Measurements from ENCODE around the gene ARHGAP5. TPM values are rescaled to one million over a fixed set of nuclear protein-coding genes. Genes with fewer than 3 reads are reported as not detected.

Gene ARHGAP5
- total RNA-seq, 1 experiment from 2014 or later = 114 TPM

- peaks cover 62% of the 10 kb centered on the region for H3K79me2 ChIP-seq (ENCODE audit: low read length)
- no peak overlapping the region for H3K27ac ChIP-seq (ENCODE audit: low read length)
These were observed 1.7 kb downstream of the ARHGAP5 start for GRCh38 chr14:32078858-32079216.

GRCh38 chr14:32079264-32079663 is 2.2 kb downstream of the ARHGAP5 start:
- no peak overlapping the region for H2AFZ ChIP-seq (ENCODE audit: low read length)
- H3K9ac ChIP-seq (ENCODE audit: low read length) = peak overlapping the region; percentile 78; the same call in 1 of the 2 replicates
- H4K20me1 ChIP-seq (ENCODE audit: insufficient read depth, low read depth, low read length) = peaks cover 22% of the 10 kb centered on the region; the same call in 1 of the 2 replicates
- no peak for DNase-seq
- H3K4me2 ChIP-seq (ENCODE audit: low read depth, low read length, poor library complexity, severe bottlenecking) = peak overlapping the region; percentile 83
- peak overlapping the region; percentile 81 for H3K4me3 ChIP-seq (ENCODE audit: low read length)
- no peaks in the 10 kb centered on the region for H3K9me3 ChIP-seq (ENCODE audit: low read length)
- H3K36me3 ChIP-seq (ENCODE audit: insufficient read depth, low read length) = no peaks in the 10 kb centered on the region
- peaks cover 67% of the 10 kb centered on the region for H3K79me2 ChIP-seq (ENCODE audit: low read length)
- H3K4me1 ChIP-seq (ENCODE audit: low read length) = peaks cover 70% of the 10 kb centered on the region
- H3K9me2 ChIP-seq (replicated peaks; ENCODE audit: insufficient read depth, low read length) = no peaks in the 10 kb centered on the region
- no peaks in the 10 kb centered on the region for H3K27me3 ChIP-seq (ENCODE audit: low read length)
- no peak overlapping the region for H3K27ac ChIP-seq (ENCODE audit: low read length)

More at GRCh38 chr14:32078858-32079216, 1.7 kb downstream of the ARHGAP5 start:
- Histone ChIP-seq H3K4me2 (ENCODE audit: low read depth, low read length, poor library complexity, severe bottlenecking) (peak overlapping the region; percentile 83), H3K9ac (ENCODE audit: low read length) (peak overlapping the region; percentile 78), H3K9me2 (replicated peaks; ENCODE audit: insufficient read depth, low read length) (no peaks in the 10 kb centered on the region), H3K4me1 (ENCODE audit: low read length) (peaks cover 69% of the 10 kb centered on the region), H3K9me3 (ENCODE audit: low read length) (no peaks in the 10 kb centered on the region), H3K4me3 (ENCODE audit: low read length) (peak overlapping the region; percentile 81), H3K27me3 (ENCODE audit: low read length) (no peaks in the 10 kb centered on the region), H4K20me1 (ENCODE audit: insufficient read depth, low read depth, low read length) (peaks cover 22% of the 10 kb centered on the region; the same call in 1 of the 2 replicates), H2AFZ (ENCODE audit: low read length) (no peak overlapping the region), H3K36me3 (ENCODE audit: insufficient read depth, low read length) (no peaks in the 10 kb centered on the region)
- DNase-seq = no peak

- Histone ChIP-seq H3K79me2 (ENCODE audit: low read length) (peaks cover 75% of the 10 kb centered on the region), H2AFZ (ENCODE audit: low read length) (no peak overlapping the region), H4K20me1 (ENCODE audit: insufficient read depth, low read depth, low read length) (peaks cover 22% of the 10 kb centered on the region; the same call in 1 of the 2 replicates), H3K9ac (ENCODE audit: low read length) (no peak overlapping the region), H3K9me2 (replicated peaks; ENCODE audit: insufficient read depth, low read length) (no peaks in the 10 kb centered on the region), H3K36me3 (ENCODE audit: insufficient read depth, low read length) (no peaks in the 10 kb centered on the region), H3K27ac (ENCODE audit: low read length) (no peak overlapping the region), H3K27me3 (ENCODE audit: low read length) (no peaks in the 10 kb centered on the region), H3K4me2 (ENCODE audit: low read depth, low read length, poor library complexity, severe bottlenecking) (peak overlapping the region; percentile 83), H3K4me3 (ENCODE audit: low read length) (no peak overlapping the region), H3K9me3 (ENCODE audit: low read length) (no peaks in the 10 kb centered on the region), H3K4me1 (ENCODE audit: low read length) (peaks cover 76% of the 10 kb centered on the region)
- no peak for DNase-seq
These were observed 3.0 kb downstream of the ARHGAP5 start for GRCh38 chr14:32080001-32080510.

GRCh38 chr14:32081901-32082300 is 4.8 kb downstream of the ARHGAP5 start:
- H3K4me2 ChIP-seq (ENCODE audit: low read depth, low read length, poor library complexity, severe bottlenecking) = peak overlapping the region; percentile 53
- peak overlapping the region; percentile 36; the same call in 1 of the 2 replicates for H3K27ac ChIP-seq (ENCODE audit: low read length)
- H3K79me2 ChIP-seq (ENCODE audit: low read length) = peaks cover 93% of the 10 kb centered on the region
- H3K27me3 ChIP-seq (ENCODE audit: low read length) = no peaks in the 10 kb centered on the region
- H3K9me3 ChIP-seq (ENCODE audit: low read length) = no peaks in the 10 kb centered on the region
- H2AFZ ChIP-seq (ENCODE audit: low read length) = no peak overlapping the region
- peaks cover 83% of the 10 kb centered on the region for H3K4me1 ChIP-seq (ENCODE audit: low read length)
- H3K36me3 ChIP-seq (ENCODE audit: insufficient read depth, low read length) = no peaks in the 10 kb centered on the region
- peaks cover 22% of the 10 kb centered on the region; the same call in 1 of the 2 replicates for H4K20me1 ChIP-seq (ENCODE audit: insufficient read depth, low read depth, low read length)
- no peak for DNase-seq
- no peaks in the 10 kb centered on the region for H3K9me2 ChIP-seq (replicated peaks; ENCODE audit: insufficient read depth, low read length)
- 0 out of 2 replicates have a peak overlapping the region, but pooled peaks have one; percentile 8 for H3K4me3 ChIP-seq (ENCODE audit: low read length)
- H3K9ac ChIP-seq (ENCODE audit: low read length) = no peak overlapping the region

- DNase-seq = no peak
These were observed 6.2 kb downstream of the ARHGAP5 start for GRCh38 chr14:32083315-32083624.

GRCh38 chr14:32083789-32084188 is 6.7 kb downstream of the ARHGAP5 start:
- Histone ChIP-seq H3K4me2 (ENCODE audit: low read depth, low read length, poor library complexity, severe bottlenecking) (no peak overlapping the region), H3K36me3 (ENCODE audit: insufficient read depth, low read length) (no peaks in the 10 kb centered on the region), H3K27ac (ENCODE audit: low read length) (peak overlapping the region; percentile 36; the same call in 1 of the 2 replicates), H3K27me3 (ENCODE audit: low read length) (no peaks in the 10 kb centered on the region), H2AFZ (ENCODE audit: low read length) (no peak overlapping the region), H3K4me3 (ENCODE audit: low read length) (no peak overlapping the region), H3K9me3 (ENCODE audit: low read length) (no peaks in the 10 kb centered on the region), H3K9ac (ENCODE audit: low read length) (no peak overlapping the region), H3K9me2 (replicated peaks; ENCODE audit: insufficient read depth, low read length) (no peaks in the 10 kb centered on the region), H3K79me2 (ENCODE audit: low read length) (peaks cover 99% of the 10 kb centered on the region), H3K4me1 (ENCODE audit: low read length) (peaks cover 83% of the 10 kb centered on the region), H4K20me1 (ENCODE audit: insufficient read depth, low read depth, low read length) (peaks cover 16% of the 10 kb centered on the region; the same call in 1 of the 2 replicates)
- no peak for DNase-seq

More at GRCh38 chr14:32083315-32083624, 6.2 kb downstream of the ARHGAP5 start:
- Histone ChIP-seq H3K9me2 (replicated peaks; ENCODE audit: insufficient read depth, low read length) (no peaks in the 10 kb centered on the region), H3K27ac (ENCODE audit: low read length) (peak overlapping the region; percentile 36), H3K4me3 (ENCODE audit: low read length) (no peak overlapping the region), H3K36me3 (ENCODE audit: insufficient read depth, low read length) (no peaks in the 10 kb centered on the region), H3K9ac (ENCODE audit: low read length) (no peak overlapping the region), H3K4me2 (ENCODE audit: low read depth, low read length, poor library complexity, severe bottlenecking) (peak overlapping the region; percentile 53), H4K20me1 (ENCODE audit: insufficient read depth, low read depth, low read length) (peaks cover 21% of the 10 kb centered on the region; the same call in 1 of the 2 replicates), H3K27me3 (ENCODE audit: low read length) (no peaks in the 10 kb centered on the region), H3K4me1 (ENCODE audit: low read length) (peaks cover 88% of the 10 kb centered on the region), H3K9me3 (ENCODE audit: low read length) (no peaks in the 10 kb centered on the region), H3K79me2 (ENCODE audit: low read length) (peaks cover 99% of the 10 kb centered on the region), H2AFZ (ENCODE audit: low read length) (no peak overlapping the region)

GRCh38 chr14:32085182-32085844 is 8.2 kb downstream of the ARHGAP5 start:
- Histone ChIP-seq H3K79me2 (ENCODE audit: low read length) (peaks cover 100% of the 10 kb centered on the region), H3K36me3 (ENCODE audit: insufficient read depth, low read length) (peaks cover under 1% of the 10 kb centered on the region; the same call in 1 of the 2 replicates), H4K20me1 (ENCODE audit: insufficient read depth, low read depth, low read length) (peaks cover 9% of the 10 kb centered on the region; the same call in 1 of the 2 replicates), H3K27ac (ENCODE audit: low read length) (no peak overlapping the region), H3K4me3 (ENCODE audit: low read length) (no peak overlapping the region), H3K27me3 (ENCODE audit: low read length) (no peaks in the 10 kb centered on the region), H2AFZ (ENCODE audit: low read length) (no peak overlapping the region), H3K4me1 (ENCODE audit: low read length) (peaks cover 70% of the 10 kb centered on the region), H3K4me2 (ENCODE audit: low read depth, low read length, poor library complexity, severe bottlenecking) (peak overlapping the region; percentile 0), H3K9ac (ENCODE audit: low read length) (no peak overlapping the region), H3K9me3 (ENCODE audit: low read length) (no peaks in the 10 kb centered on the region), H3K9me2 (replicated peaks; ENCODE audit: insufficient read depth, low read length) (no peaks in the 10 kb centered on the region)
- DNase-seq = no peak

GRCh38 chr14:32085845-32086383 is 8.8 kb downstream of the ARHGAP5 start:
- no peaks in the 10 kb centered on the region for H3K27me3 ChIP-seq (ENCODE audit: low read length)
- H3K4me3 ChIP-seq (ENCODE audit: low read length) = no peak overlapping the region
- peaks cover 100% of the 10 kb centered on the region for H3K79me2 ChIP-seq (ENCODE audit: low read length)
- no peak overlapping the region for H3K9ac ChIP-seq (ENCODE audit: low read length)
- H3K27ac ChIP-seq (ENCODE audit: low read length) = no peak overlapping the region
- H3K4me2 ChIP-seq (ENCODE audit: low read depth, low read length, poor library complexity, severe bottlenecking) = peak overlapping the region; percentile 0
- no peak overlapping the region for H2AFZ ChIP-seq (ENCODE audit: low read length)
- no peak for DNase-seq
- H4K20me1 ChIP-seq (ENCODE audit: insufficient read depth, low read depth, low read length) = peaks cover 3% of the 10 kb centered on the region; the same call in 1 of the 2 replicates
- peaks cover 6% of the 10 kb centered on the region for H3K36me3 ChIP-seq (ENCODE audit: insufficient read depth, low read length)
- no peaks in the 10 kb centered on the region for H3K9me3 ChIP-seq (ENCODE audit: low read length)
- H3K9me2 ChIP-seq (replicated peaks; ENCODE audit: insufficient read depth, low read length) = no peaks in the 10 kb centered on the region
- peaks cover 64% of the 10 kb centered on the region for H3K4me1 ChIP-seq (ENCODE audit: low read length)
